ENCODE data around the gene NR4A2. TPM values are rescaled to one million over a fixed set of nuclear protein-coding genes. Genes with fewer than 3 reads are reported as not detected.

Gene NR4A2
- total and polyA plus RNA-seq, 2 donors from 2014 or later: 2.4 to 3.1 TPM

DNA sequence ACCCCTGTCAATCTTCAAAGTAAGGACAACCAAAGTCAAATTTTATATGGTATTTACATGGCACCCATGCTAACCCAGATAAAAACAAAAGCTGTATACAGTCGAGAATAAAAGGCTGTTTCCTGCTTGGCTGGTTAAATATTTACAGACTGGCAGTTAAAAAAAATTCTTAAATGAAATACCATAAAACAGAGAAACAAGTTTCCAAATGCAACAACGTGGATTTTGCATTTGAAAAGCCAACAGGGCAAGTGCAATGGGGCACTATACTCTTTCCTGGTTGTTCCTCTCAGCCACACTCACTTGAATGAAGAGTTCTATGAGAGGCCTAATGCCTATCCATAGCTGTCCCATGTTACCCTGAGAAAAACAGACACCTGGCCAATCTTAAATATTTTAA lies 6.1 kb upstream of the NR4A2 start:
- Histone ChIP-seq H3K36me3 (ENCODE audit: control insufficient read depth in 2 of 3, insufficient read depth in 3 of 3, low read length in 3 of 3) (no peaks in the 10 kb centered on the region), H3K4me3 (ENCODE audit: low read length in 3 of 3) (no peak overlapping the region), H3K9ac (ENCODE audit: low read length in 3 of 3) (no peak overlapping the region), H3K27me3 (ENCODE audit: control insufficient read depth, insufficient read depth, low read length) (no peaks in the 10 kb centered on the region), H3K9me3 (ENCODE audit: control insufficient read depth in 2 of 3, insufficient read depth in 1 of 3, low read length in 3 of 3) (no peaks in the 10 kb centered on the region), H3K27ac (ENCODE audit: low read depth in 2 of 2, low read length in 2 of 2) (no peak overlapping the region), H3K4me1 (ENCODE audit: control insufficient read depth in 2 of 3, insufficient read depth in 2 of 3, low read depth in 1 of 3, low read length in 3 of 3) (peaks cover 0 to 3% (median under 1%) of the 10 kb centered on the region in 3 donors)
- FAIRE-seq (no peak), DNase-seq (no peak)
- TF ChIP-seq, protein P1, sequence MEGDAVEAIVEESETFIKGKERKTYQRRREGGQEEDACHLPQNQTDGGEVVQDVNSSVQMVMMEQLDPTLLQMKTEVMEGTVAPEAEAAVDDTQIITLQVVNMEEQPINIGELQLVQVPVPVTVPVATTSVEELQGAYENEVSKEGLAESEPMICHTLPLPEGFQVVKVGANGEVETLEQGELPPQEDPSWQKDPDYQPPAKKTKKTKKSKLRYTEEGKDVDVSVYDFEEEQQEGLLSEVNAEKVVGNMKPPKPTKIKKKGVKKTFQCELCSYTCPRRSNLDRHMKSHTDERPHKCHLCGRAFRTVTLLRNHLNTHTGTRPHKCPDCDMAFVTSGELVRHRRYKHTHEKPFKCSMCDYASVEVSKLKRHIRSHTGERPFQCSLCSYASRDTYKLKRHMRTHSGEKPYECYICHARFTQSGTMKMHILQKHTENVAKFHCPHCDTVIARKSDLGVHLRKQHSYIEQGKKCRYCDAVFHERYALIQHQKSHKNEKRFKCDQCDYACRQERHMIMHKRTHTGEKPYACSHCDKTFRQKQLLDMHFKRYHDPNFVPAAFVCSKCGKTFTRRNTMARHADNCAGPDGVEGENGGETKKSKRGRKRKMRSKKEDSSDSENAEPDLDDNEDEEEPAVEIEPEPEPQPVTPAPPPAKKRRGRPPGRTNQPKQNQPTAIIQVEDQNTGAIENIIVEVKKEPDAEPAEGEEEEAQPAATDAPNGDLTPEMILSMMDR (IDR thresholded peaks at IDR 0.05; ENCODE audit: borderline replicate concordance, extremely low read depth, insufficient read depth): no peak
- intact Hi-C loops (cut with DNase I): no loop called here

DNA sequence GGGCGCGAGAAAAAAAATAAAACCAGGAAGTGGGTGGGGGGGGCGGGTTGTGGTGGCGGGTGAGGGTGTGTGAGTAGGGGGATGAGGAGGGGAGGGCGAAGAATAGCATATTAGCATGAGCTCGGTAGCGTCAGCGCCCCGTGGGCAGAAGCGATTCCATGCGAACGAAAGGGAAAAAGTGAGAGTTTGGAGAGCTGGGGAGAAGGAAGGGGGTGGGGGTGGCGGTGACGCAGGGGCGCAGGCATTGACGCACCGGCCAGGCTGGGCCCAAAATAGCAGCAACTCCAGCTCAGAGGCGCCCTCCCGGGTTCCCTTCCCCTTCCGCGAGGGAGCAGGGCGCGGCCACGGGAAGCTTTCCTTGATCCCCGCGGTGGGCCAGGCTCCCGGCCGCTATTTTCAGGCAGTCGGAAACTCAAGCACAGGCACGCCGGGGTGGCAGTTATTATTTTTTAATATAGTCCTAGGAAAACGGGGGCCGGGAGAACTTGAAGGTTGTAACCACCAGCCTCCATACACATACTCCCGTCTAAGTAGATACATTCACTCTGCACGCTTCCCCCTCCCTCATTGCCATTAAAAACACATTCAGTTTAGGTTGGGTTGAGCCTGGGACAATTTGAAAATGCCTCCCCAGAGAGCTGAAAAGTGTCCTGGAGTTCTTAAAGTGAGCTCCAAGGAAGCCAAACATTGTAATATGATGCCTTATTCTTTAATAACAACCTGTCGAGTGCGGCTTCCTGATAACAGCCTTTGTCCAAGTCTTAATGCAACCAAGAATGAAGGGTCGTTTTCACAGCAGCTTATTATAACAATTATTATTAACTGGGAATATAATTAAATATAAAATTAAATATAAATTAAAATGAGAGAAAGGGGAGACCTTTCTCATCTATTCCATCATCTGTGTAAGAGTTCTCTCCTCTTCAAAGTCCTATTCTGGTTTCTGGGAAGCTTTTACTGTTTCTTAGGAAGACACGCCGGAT lies 2.3 kb upstream of the NR4A2 start:
- DNase-seq (peak; percentile 62 to 97 (median 81)), FAIRE-seq (no peak)
- Histone ChIP-seq H3K9ac (ENCODE audit: low read length in 3 of 3) (peak overlapping the region; percentile 30 to 86 (median 50)), H3K4me1 (ENCODE audit: control insufficient read depth in 2 of 3, insufficient read depth in 2 of 3, low read depth in 1 of 3, low read length in 3 of 3) (peaks cover 0 to 7% (median 6%) of the 10 kb centered on the region in 3 donors), H3K4me3 (ENCODE audit: low read length in 3 of 3) (peak overlapping the region; percentile 53 to 74 (median 56)), H3K27ac (ENCODE audit: low read depth in 2 of 2, low read length in 2 of 2) (peak overlapping the region; percentile 95 to 96), H3K27me3 (ENCODE audit: control insufficient read depth, insufficient read depth, low read length) (peaks cover 25% of the 10 kb centered on the region), H3K9me3 (ENCODE audit: control insufficient read depth in 2 of 3, insufficient read depth in 1 of 3, low read length in 3 of 3) (no peaks in the 10 kb centered on the region), H3K36me3 (ENCODE audit: control insufficient read depth in 2 of 3, insufficient read depth in 3 of 3, low read length in 3 of 3) (no peaks in the 10 kb centered on the region)
- TF ChIP-seq, protein P1 (IDR thresholded peaks at IDR 0.05; ENCODE audit: borderline replicate concordance, extremely low read depth, insufficient read depth): no peak
- intact Hi-C loops (cut with DNase I): no loop called here

DNA sequence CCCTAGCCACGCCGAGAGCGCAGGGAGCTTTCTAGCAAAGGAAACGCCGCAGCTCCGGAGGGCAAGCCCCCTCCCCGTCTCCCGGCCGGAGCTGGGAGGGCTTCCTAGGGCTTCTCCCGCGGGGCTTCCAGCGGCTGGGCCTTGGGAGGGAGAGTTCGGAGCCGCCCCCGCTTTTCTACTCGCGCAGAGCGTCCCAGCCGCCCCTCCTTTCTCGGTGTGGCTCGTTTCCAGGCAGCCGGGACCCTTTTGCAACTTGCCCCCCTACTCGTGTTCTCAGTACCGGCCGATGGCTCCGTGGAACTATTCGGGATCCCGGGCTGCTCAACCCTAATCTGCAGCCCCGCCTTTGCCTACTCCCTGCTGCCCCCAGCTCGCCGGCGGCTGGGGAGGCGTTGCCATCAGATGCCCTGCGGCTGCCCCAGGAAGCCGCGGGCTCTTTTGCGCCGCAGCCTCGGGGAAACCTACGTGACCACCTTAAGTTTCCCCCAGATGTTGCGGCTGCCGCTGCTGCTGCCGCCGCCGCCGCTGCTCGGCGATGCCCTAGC lies 1.5 kb upstream of the NR4A2 start:
- DNase-seq: peak in 4 of 5 donors; percentile 69 to 93 (median 78)
- Histone ChIP-seq H3K4me1 (ENCODE audit: control insufficient read depth in 2 of 3, insufficient read depth in 2 of 3, low read depth in 1 of 3, low read length in 3 of 3) (peaks cover 0 to 8% (median 7%) of the 10 kb centered on the region in 3 donors), H3K9ac (ENCODE audit: low read length in 3 of 3) (peak overlapping the region in 2 of 3 donors; percentile 80 to 90), H3K36me3 (ENCODE audit: control insufficient read depth in 2 of 3, insufficient read depth in 3 of 3, low read length in 3 of 3) (no peaks in the 10 kb centered on the region), H3K9me3 (ENCODE audit: control insufficient read depth in 2 of 3, insufficient read depth in 1 of 3, low read length in 3 of 3) (no peaks in the 10 kb centered on the region), H3K27me3 (ENCODE audit: control insufficient read depth, insufficient read depth, low read length) (peaks cover 32% of the 10 kb centered on the region), H3K27ac (ENCODE audit: low read depth in 2 of 2, low read length in 2 of 2) (peak overlapping the region; percentile 95 to 96), H3K4me3 (ENCODE audit: low read length in 3 of 3) (peak overlapping the region; percentile 49 to 88 (median 74))
- TF ChIP-seq, protein P1 (IDR thresholded peaks at IDR 0.05; ENCODE audit: borderline replicate concordance, extremely low read depth, insufficient read depth): peak; percentile 12
- intact Hi-C loops (cut with DNase I): no loop called here
- no peak for FAIRE-seq
